Measurements from ENCODE around the gene YPEL1. TPM values are rescaled to one million over a fixed set of nuclear protein-coding genes. Genes with fewer than 3 reads are reported as not detected.

Gene YPEL1
- total RNA-seq, 1 experiment from 2014 or later = 0.07 TPM

DNA sequence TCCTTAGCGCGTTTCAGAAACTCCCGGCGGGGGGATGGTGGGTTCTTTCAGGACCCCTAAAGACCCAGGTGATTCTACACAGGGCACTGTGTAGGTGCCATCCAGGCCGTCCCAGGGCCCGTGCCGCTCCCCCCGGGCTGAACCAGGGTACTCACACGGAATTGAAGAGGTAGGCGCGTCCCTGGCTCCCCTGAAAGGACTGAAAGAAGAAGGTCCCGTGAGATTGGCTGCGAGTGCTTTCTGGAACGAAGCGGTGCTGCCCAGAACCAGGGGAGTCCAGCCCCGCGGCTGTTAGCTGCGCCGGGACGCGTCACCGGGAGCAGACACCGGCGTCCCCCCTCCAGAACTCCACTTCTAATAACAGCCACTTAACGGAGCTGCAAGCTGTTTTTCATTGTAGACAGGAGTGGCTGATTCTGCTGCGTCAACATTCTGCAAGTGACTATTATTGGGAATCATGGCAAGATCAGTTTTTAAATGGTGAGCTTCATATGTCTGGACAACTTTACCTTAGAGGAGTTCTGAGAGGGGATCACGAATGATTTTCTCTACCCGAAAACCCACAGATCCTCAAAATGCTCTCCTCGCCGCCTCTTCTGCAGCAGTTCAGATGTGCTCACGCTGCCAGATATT, 31.8 kb downstream of the YPEL1 start:
- H3K36me3 Mint-ChIP-seq (ENCODE audit: insufficient read depth, unreplicated experiment) = no peaks in the 10 kb centered on the region
- H3K4me1 Mint-ChIP-seq (ENCODE audit: insufficient read depth, unreplicated experiment) = no peaks in the 10 kb centered on the region
- no TSS peak for BruUV-seq (replicated peaks)
- intact Hi-C loops (cut with micrococcal nuclease) = no loop called here
- TF ChIP-seq, protein P1, sequence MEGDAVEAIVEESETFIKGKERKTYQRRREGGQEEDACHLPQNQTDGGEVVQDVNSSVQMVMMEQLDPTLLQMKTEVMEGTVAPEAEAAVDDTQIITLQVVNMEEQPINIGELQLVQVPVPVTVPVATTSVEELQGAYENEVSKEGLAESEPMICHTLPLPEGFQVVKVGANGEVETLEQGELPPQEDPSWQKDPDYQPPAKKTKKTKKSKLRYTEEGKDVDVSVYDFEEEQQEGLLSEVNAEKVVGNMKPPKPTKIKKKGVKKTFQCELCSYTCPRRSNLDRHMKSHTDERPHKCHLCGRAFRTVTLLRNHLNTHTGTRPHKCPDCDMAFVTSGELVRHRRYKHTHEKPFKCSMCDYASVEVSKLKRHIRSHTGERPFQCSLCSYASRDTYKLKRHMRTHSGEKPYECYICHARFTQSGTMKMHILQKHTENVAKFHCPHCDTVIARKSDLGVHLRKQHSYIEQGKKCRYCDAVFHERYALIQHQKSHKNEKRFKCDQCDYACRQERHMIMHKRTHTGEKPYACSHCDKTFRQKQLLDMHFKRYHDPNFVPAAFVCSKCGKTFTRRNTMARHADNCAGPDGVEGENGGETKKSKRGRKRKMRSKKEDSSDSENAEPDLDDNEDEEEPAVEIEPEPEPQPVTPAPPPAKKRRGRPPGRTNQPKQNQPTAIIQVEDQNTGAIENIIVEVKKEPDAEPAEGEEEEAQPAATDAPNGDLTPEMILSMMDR (IDR thresholded peaks at IDR 0.05; ENCODE audit: unreplicated experiment) = no peak
- CTCF ChIA-PET = interaction anchor here (0.6 to 1.0 kb wide), 3 partner anchors 161 to 1823 kb away, joined by 3 read pairs; no protein-coding TSS in a partner anchor
- H3K27me3 Mint-ChIP-seq (ENCODE audit: insufficient read depth, unreplicated experiment) = no peaks in the 10 kb centered on the region
- no peak for DNase-seq (ENCODE audit: unreplicated experiment)
- POLR2A ChIA-PET = no interaction called here
- no peaks in the 10 kb centered on the region for H3K9me3 Mint-ChIP-seq (ENCODE audit: unreplicated experiment)
- no peak overlapping the region for H3K27ac Mint-ChIP-seq (ENCODE audit: low read depth, unreplicated experiment)
- H3K4me3 Mint-ChIP-seq (ENCODE audit: unreplicated experiment) = no peak overlapping the region

DNA sequence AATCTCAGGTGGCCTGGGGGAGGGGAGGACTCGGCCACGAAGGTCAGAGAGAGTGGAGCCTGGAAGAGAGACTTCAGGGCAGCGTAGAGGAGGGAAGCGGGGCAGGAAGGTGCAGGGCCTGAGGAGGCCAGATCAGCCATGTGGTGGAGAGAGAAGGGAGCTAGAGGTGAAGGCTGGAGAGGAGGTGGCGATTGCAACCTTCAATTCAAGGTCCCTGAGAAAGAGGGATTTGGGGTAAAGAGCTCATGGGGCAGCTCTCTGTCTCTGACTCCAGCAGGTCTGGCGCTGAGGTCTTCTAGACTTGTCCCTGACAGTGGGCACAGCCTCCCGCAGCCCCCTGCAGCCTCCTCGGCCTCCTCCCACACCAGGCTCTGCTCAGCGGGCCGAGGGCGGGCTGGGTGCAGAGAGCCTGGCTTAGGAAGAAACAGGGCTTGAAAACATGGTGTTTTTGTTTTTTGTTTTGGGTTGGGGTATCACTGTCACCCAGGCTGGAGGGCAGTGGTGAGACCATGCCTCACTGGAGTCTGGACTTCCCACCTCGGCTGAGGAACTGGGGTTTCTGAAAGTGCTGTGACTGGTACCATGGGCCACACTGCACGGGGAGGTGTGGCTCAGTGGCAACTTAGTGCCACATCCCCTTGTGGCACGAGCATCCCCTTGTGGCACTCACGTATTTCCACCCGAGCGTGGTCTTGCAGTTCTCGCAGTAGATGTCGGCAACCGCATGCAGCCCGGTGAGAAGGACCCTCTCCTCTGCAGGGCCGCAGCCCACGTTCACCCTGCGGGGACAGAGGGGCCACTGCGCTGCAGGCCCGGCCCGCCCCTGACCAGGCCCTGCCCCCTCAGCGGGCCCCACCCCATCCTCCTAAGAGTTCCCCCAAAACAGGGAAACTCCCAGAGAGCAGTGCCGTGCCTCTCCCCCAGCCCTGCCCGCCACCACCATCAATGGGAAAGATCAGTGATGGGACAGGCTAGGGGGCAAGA, 32.6 kb downstream of the YPEL1 start:
- Mint-ChIP-seq H3K36me3 (ENCODE audit: insufficient read depth, unreplicated experiment) (no peaks in the 10 kb centered on the region), H3K4me3 (ENCODE audit: unreplicated experiment) (no peak overlapping the region), H3K9me3 (ENCODE audit: unreplicated experiment) (no peaks in the 10 kb centered on the region), H3K4me1 (ENCODE audit: insufficient read depth, unreplicated experiment) (no peaks in the 10 kb centered on the region), H3K27ac (ENCODE audit: low read depth, unreplicated experiment) (no peak overlapping the region), H3K27me3 (ENCODE audit: insufficient read depth, unreplicated experiment) (no peaks in the 10 kb centered on the region)
- TF ChIP-seq, protein P1 (IDR thresholded peaks at IDR 0.05; ENCODE audit: unreplicated experiment) = no peak
- no TSS peak for BruUV-seq (replicated peaks)
- POLR2A ChIA-PET = no interaction called here
- DNase-seq (ENCODE audit: unreplicated experiment) = no peak
- CTCF ChIA-PET = interaction anchor here (0.6 to 1.0 kb wide), 3 partner anchors 162 to 479 kb away, joined by 3 read pairs; no protein-coding TSS in a partner anchor
- intact Hi-C loops (cut with micrococcal nuclease) = no loop called here

DNA sequence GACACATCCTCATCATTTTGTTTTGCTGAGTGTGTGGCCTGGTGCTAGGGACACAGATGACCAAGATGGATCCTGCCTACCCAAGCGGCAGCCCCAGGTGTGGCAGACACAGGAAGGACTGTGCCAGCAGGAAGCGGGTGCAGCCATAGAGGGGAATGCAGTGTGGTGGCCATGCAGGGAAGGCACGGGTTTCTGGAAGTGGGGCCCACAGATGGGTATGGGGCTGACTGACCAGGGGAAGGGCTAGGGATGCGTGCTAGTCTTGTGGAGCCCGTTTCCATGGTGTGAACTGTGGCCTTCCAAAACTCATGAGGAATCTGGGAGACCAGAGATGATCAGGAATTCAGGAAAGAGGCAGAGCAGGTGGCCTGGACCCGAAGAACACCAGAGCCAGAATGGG, 33.5 kb downstream of the YPEL1 start:
- no peaks in the 10 kb centered on the region for H3K27me3 Mint-ChIP-seq (ENCODE audit: insufficient read depth, unreplicated experiment)
- POLR2A ChIA-PET = no interaction called here
- TF ChIP-seq, protein P1 (IDR thresholded peaks at IDR 0.05; ENCODE audit: unreplicated experiment) = no peak
- peaks cover 2% of the 10 kb centered on the region for H3K36me3 Mint-ChIP-seq (ENCODE audit: insufficient read depth, unreplicated experiment)
- intact Hi-C loops (cut with micrococcal nuclease) = no loop called here
- no peaks in the 10 kb centered on the region for H3K4me1 Mint-ChIP-seq (ENCODE audit: insufficient read depth, unreplicated experiment)
- H3K9me3 Mint-ChIP-seq (ENCODE audit: unreplicated experiment) = no peaks in the 10 kb centered on the region
- no peak overlapping the region for H3K4me3 Mint-ChIP-seq (ENCODE audit: unreplicated experiment)
- BruUV-seq (replicated peaks) = no TSS peak
- DNase-seq (ENCODE audit: unreplicated experiment) = no peak
- H3K27ac Mint-ChIP-seq (ENCODE audit: low read depth, unreplicated experiment) = no peak overlapping the region
- CTCF ChIA-PET = no interaction called here

DNA sequence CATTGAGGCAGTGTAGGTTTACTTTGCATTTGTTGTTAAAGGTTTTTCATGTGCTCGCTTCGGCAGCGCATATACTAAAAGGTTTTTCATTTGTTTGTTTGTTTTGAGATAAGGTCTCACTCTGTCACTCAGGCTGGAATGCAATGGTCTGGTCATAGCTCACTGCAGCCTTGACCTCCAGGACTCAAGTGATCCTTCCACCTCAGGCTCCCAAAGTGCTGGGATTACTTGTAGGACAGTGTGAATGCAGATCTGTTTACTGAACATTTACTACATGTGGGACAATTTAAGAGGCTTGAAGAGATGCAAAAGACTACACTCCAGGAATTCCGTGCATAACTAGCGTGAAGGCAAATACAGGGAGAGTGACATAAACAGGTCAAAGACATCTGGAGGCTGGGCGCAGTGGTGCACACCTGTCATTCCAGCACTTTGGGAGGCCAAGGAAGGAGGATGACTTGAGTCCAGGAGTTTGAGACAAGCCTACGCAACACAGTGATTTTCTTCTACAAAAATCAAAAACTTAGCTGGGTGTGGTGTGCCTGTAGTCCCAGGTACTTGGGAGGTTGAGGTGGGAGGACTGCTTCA, 34.1 kb downstream of the YPEL1 start:
- Mint-ChIP-seq H3K9me3 (ENCODE audit: unreplicated experiment) (no peaks in the 10 kb centered on the region), H3K27ac (ENCODE audit: low read depth, unreplicated experiment) (no peak overlapping the region), H3K27me3 (ENCODE audit: insufficient read depth, unreplicated experiment) (no peaks in the 10 kb centered on the region), H3K36me3 (ENCODE audit: insufficient read depth, unreplicated experiment) (peaks cover 6% of the 10 kb centered on the region), H3K4me3 (ENCODE audit: unreplicated experiment) (no peak overlapping the region), H3K4me1 (ENCODE audit: insufficient read depth, unreplicated experiment) (no peaks in the 10 kb centered on the region)
- BruUV-seq (replicated peaks) = no TSS peak
- intact Hi-C loops (cut with micrococcal nuclease) = no loop called here
- DNase-seq (ENCODE audit: unreplicated experiment) = no peak
- TF ChIP-seq, protein P1 (IDR thresholded peaks at IDR 0.05; ENCODE audit: unreplicated experiment) = no peak
- CTCF ChIA-PET = interaction anchor here (1.4 kb wide), 1 partner anchor 9 kb away, joined by 7 read pairs; no protein-coding TSS in a partner anchor
- POLR2A ChIA-PET = no interaction called here

Data from MCF 10A (cell line).